HEK293 (cell line): ENCODE measurements around the gene PHF13.

ENCODE experiments used
- AEBP2 ChIP-seq: fragments of 450-650 bp; formaldehyde crosslinking; IDR thresholded peaks from 2 replicates; pipeline ENCODE4 v1.5.1; 2016; ENCODE audit warnings: missing biosample characterization, missing genetic modification characterization, borderline replicate concordance
- BCL11B ChIP-seq: fragments of 450-650 bp; formaldehyde crosslinking; IDR thresholded peaks from 2 replicates; pipeline ENCODE4 v1.5.1; 2016; ENCODE audit warnings: low read depth, missing biosample characterization, missing genetic modification characterization
- CTCF ChIP-seq: fragments of 450-650 bp; formaldehyde crosslinking; IDR thresholded peaks from 2 replicates; pipeline ENCODE4 v1.5.1; 2016; ENCODE audit warnings: missing biosample characterization, missing genetic modification characterization
- EGR2 ChIP-seq: fragments of 450-650 bp; formaldehyde crosslinking; IDR thresholded peaks from 2 replicates; pipeline ENCODE4 v1.5.1; 2016; ENCODE audit warnings: low read depth, missing biosample characterization, missing genetic modification characterization
- GLI2 ChIP-seq: fragments of 450-650 bp; formaldehyde crosslinking; IDR thresholded peaks from 2 replicates; pipeline ENCODE4; 2017; ENCODE audit warnings: missing biosample characterization, missing genetic modification characterization, low read depth, borderline replicate concordance
- GLIS2 ChIP-seq: fragments of 450-650 bp; formaldehyde crosslinking; IDR thresholded peaks from 2 replicates; pipeline ENCODE4 v1.5.1; 2016; ENCODE audit warnings: missing biosample characterization, missing genetic modification characterization
- HOXA7 ChIP-seq: sonication (generic); formaldehyde crosslinking; IDR thresholded peaks from 2 replicates; pipeline ENCODE4 v1.8.1; 2022; ENCODE audit warnings: missing genetic modification reagents, borderline replicate concordance
- HOXD13 ChIP-seq: sonication (generic); formaldehyde crosslinking; IDR thresholded peaks from 2 replicates; pipeline ENCODE4 v1.8.0; 2022; ENCODE audit warnings: missing genetic modification reagents, borderline replicate concordance
- RBAK ChIP-seq: fragments of 450-650 bp; formaldehyde crosslinking; IDR thresholded peaks from 2 replicates; pipeline ENCODE4 v1.5.1; 2016; ENCODE audit warnings: missing biosample characterization, missing genetic modification characterization
- ZBTB11 ChIP-seq: fragments of 450-650 bp; formaldehyde crosslinking; conservative IDR thresholded peaks from 2 replicates; pipeline ENCODE4 v1.5.1; 2016; ENCODE audit warnings: low read depth, missing biosample characterization, missing genetic modification characterization
- ZBTB26 ChIP-seq: fragments of 450-650 bp; formaldehyde crosslinking; optimal IDR thresholded peaks from 2 replicates; pipeline ENCODE3; 2016; ENCODE audit warnings: missing biosample characterization, mild to moderate bottlenecking, missing genetic modification characterization
- ZBTB44 ChIP-seq: fragments of 450-650 bp; IDR thresholded peaks from 2 replicates; pipeline ENCODE4 v1.5.1; 2018; ENCODE audit warnings: missing biosample characterization, mild to moderate bottlenecking, missing genetic modification characterization
- ZBTB49 ChIP-seq: fragments of 450-650 bp; formaldehyde crosslinking; IDR thresholded peaks from 2 replicates; pipeline ENCODE4 v1.5.1; 2016; ENCODE audit warnings: missing biosample characterization, missing genetic modification characterization, low read depth
- ZNF157 ChIP-seq: fragments of 450-650 bp; formaldehyde crosslinking; IDR thresholded peaks from 2 replicates; pipeline ENCODE4 v1.5.1; 2016; ENCODE audit warnings: missing biosample characterization, missing genetic modification characterization
- ZNF292 ChIP-seq: fragments of 450-650 bp; formaldehyde crosslinking; IDR thresholded peaks from 2 replicates; pipeline ENCODE4 v1.5.1; 2016; ENCODE audit warnings: low read depth, missing biosample characterization, missing genetic modification characterization, borderline replicate concordance
- ZNF335 ChIP-seq: fragments of 450-650 bp; formaldehyde crosslinking; conservative IDR thresholded peaks from 2 replicates; pipeline ENCODE4 v1.5.1; 2016; ENCODE audit warnings: missing biosample characterization, missing genetic modification characterization
- ZNF354C ChIP-seq: fragments of 450-650 bp; formaldehyde crosslinking; IDR thresholded peaks from 2 replicates; pipeline ENCODE4 v1.5.1; 2016; ENCODE audit warnings: missing biosample characterization, missing genetic modification characterization, low read depth, borderline replicate concordance
- ZNF473 ChIP-seq: fragments of 450-650 bp; formaldehyde crosslinking; IDR thresholded peaks from 2 replicates; pipeline ENCODE4 v1.5.1; 2017; ENCODE audit warnings: missing biosample characterization, missing genetic modification characterization
- ZNF518A ChIP-seq: fragments of 450-650 bp; formaldehyde crosslinking; conservative IDR thresholded peaks from 2 replicates; pipeline ENCODE4 v1.5.1; 2016; ENCODE audit warnings: low read depth, missing biosample characterization, missing genetic modification characterization
- ZNF558 ChIP-seq: fragments of 450-650 bp; formaldehyde crosslinking; IDR thresholded peaks from 2 replicates; pipeline ENCODE4 v1.5.1; 2016; ENCODE audit warnings: missing biosample characterization, missing genetic modification characterization
- ZNF624 ChIP-seq: fragments of 450-650 bp; formaldehyde crosslinking; IDR thresholded peaks from 2 replicates; pipeline ENCODE4 v1.5.1; 2017; ENCODE audit warnings: missing biosample characterization, missing genetic modification characterization
- ZNF776 ChIP-seq: fragments of 450-650 bp; formaldehyde crosslinking; IDR thresholded peaks from 2 replicates; pipeline ENCODE4 v1.5.0; 2017; ENCODE audit warnings: missing biosample characterization, missing genetic modification characterization, borderline replicate concordance

The PHF13 gene

GRCh38 chr1:6580119-6580592, 33.4 kb upstream of the PHF13 start (continued):
- TF ChIP-seq ZNF518A (no peak), BCL11B (tag by site-specific recombination) (0 out of 2 replicates have a peak, but pooled peaks have one; percentile 31), ZNF624 (tag by site-specific recombination) (no peak), ZNF292 (tag by site-specific recombination) (no peak), ZNF157 (tag by site-specific recombination) (no peak), RBAK (no peak), ZNF558 (no peak), AEBP2 (tag by site-specific recombination) (no peak), ZBTB49 (no peak), ZNF776 (no peak), ZNF335 (no peak), ZBTB26 (tag by site-specific recombination) (peak; percentile 48), ZBTB44 (tag by site-specific recombination) (no peak), GLIS2 (peak; percentile 78), ZNF473 (tag by site-specific recombination) (no peak), HOXA7 (CRISPR knock-in tag) (no peak), HOXD13 (no peak), EGR2 (tag by site-specific recombination) (peak; percentile 84), CTCF (no peak), ZNF354C (tag by site-specific recombination) (no peak), GLI2 (no peak), ZBTB11 (tag by site-specific recombination) (peak; percentile 83)
